Measurements from ENCODE around the gene JAKMIP2.

JAKMIP2 gene

DNA sequence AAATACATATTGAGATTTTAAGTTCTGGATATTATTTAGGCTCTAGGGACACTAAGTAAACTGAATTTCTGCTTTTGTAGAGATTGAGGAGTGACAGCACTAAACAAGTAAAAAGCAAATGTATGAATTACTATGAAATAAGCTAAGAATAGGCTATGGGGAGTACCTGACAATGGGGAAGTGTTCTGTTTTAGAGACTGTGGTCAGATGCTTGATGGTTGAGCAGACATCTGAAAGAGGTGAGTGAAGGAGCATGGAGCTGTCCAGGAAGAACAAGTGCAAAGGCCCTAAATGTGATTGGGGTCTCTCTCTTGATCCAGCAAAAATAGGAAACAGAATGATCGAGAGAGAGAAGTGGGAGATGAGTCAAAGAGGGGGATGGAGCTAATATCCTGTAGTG is 111.7 kb downstream of the JAKMIP2 start:
- TF ChIP-seq, protein P1, sequence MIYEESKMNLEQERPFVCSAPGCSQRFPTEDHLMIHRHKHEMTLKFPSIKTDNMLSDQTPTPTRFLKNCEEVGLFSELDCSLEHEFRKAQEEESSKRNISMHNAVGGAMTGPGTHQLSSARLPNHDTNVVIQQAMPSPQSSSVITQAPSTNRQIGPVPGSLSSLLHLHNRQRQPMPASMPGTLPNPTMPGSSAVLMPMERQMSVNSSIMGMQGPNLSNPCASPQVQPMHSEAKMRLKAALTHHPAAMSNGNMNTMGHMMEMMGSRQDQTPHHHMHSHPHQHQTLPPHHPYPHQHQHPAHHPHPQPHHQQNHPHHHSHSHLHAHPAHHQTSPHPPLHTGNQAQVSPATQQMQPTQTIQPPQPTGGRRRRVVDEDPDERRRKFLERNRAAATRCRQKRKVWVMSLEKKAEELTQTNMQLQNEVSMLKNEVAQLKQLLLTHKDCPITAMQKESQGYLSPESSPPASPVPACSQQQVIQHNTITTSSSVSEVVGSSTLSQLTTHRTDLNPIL (CRISPR knock-in tag; IDR thresholded peaks at IDR 0.05; ENCODE audit: low read depth): no peak
- no peak for TF ChIP-seq ZC3H10 (CRISPR knock-in tag; IDR thresholded peaks at IDR 0.05)
- TF ChIP-seq OSR1 (CRISPR knock-in tag; IDR thresholded peaks at IDR 0.05): no peak
- no peak for TF ChIP-seq ZNF8 (CRISPR knock-in tag; IDR thresholded peaks at IDR 0.05)
- no peak for TF ChIP-seq ZFP3 (CRISPR knock-in tag; IDR thresholded peaks at IDR 0.05)
- no peak for TF ChIP-seq TSHZ2 (CRISPR knock-in tag; IDR thresholded peaks at IDR 0.05)
- no peak for TF ChIP-seq ISL1 (CRISPR knock-in tag; IDR thresholded peaks at IDR 0.05)
- no peak for TF ChIP-seq CSDC2 (CRISPR knock-in tag; IDR thresholded peaks at IDR 0.05)
- TF ChIP-seq GLIS3 (CRISPR knock-in tag; IDR thresholded peaks at IDR 0.05): no peak
- TF ChIP-seq ZNF70 (CRISPR knock-in tag; IDR thresholded peaks at IDR 0.05): no peak
- no peak for TF ChIP-seq RARB (CRISPR knock-in tag; IDR thresholded peaks at IDR 0.05)
- TF ChIP-seq TCF4 (CRISPR knock-in tag; IDR thresholded peaks at IDR 0.05; ENCODE audit: borderline replicate concordance): no peak
- TF ChIP-seq ESRRG (CRISPR knock-in tag; IDR thresholded peaks at IDR 0.05): no peak
- no peak for ATAC-seq

DNA sequence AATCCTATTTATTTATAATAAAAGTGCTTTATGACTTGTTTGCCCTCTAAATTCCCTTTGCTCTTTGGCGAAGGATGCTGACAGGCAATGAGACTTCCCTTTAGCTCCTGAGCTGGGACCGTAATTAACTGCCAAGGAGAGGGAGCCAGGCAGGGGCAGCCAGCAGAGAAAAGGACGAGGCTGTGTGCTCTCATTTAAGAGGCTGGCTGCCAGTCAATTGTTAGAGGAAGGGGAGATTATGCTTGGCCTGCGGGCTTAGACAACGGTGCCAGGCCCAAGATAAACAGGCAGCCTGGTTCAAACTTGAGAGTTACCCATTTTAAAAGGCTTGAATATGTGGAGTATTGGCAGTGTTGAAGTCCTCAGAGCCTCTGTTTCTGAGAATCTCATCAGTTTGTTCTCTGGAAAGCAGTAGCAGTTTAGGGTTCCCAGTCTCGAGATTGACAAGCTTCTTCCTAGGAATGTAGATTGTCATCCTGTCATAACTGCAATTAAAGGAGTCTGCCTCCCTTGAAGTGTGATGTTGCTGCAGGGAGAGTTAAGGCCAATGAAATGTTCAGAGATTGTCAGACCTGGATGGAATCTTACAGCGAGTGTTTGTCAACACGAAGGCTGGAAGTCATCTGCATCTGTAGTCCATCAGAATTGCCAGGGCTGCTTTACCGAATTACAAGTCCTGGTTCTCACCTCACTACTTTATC is 113.2 kb downstream of the JAKMIP2 start:
- no peak for ATAC-seq
- TF ChIP-seq, protein P2, sequence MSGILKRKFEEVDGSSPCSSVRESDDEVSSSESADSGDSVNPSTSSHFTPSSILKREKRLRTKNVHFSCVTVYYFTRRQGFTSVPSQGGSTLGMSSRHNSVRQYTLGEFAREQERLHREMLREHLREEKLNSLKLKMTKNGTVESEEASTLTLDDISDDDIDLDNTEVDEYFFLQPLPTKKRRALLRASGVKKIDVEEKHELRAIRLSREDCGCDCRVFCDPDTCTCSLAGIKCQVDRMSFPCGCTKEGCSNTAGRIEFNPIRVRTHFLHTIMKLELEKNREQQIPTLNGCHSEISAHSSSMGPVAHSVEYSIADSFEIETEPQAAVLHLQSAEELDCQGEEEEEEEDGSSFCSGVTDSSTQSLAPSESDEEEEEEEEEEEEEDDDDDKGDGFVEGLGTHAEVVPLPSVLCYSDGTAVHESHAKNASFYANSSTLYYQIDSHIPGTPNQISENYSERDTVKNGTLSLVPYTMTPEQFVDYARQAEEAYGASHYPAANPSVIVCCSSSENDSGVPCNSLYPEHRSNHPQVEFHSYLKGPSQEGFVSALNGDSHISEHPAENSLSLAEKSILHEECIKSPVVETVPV (CRISPR knock-in tag; IDR thresholded peaks at IDR 0.05): no peak
- TF ChIP-seq, protein P3, sequence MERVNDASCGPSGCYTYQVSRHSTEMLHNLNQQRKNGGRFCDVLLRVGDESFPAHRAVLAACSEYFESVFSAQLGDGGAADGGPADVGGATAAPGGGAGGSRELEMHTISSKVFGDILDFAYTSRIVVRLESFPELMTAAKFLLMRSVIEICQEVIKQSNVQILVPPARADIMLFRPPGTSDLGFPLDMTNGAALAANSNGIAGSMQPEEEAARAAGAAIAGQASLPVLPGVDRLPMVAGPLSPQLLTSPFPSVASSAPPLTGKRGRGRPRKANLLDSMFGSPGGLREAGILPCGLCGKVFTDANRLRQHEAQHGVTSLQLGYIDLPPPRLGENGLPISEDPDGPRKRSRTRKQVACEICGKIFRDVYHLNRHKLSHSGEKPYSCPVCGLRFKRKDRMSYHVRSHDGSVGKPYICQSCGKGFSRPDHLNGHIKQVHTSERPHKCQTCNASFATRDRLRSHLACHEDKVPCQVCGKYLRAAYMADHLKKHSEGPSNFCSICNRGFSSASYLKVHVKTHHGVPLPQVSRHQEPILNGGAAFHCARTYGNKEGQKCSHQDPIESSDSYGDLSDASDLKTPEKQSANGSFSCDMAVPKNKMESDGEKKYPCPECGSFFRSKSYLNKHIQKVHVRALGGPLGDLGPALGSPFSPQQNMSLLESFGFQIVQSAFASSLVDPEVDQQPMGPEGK (CRISPR knock-in tag; IDR thresholded peaks at IDR 0.05; ENCODE audit: borderline replicate concordance): no peak
- TF ChIP-seq, protein P1 (CRISPR knock-in tag; IDR thresholded peaks at IDR 0.05; ENCODE audit: low read depth): no peak
- TF ChIP-seq ZFP30 (CRISPR knock-in tag; IDR thresholded peaks at IDR 0.05) (no peak), CSDC2 (CRISPR knock-in tag; IDR thresholded peaks at IDR 0.05) (no peak), ZFP3 (CRISPR knock-in tag; IDR thresholded peaks at IDR 0.05) (no peak), GLIS3 (CRISPR knock-in tag; IDR thresholded peaks at IDR 0.05) (no peak), TOX (CRISPR knock-in tag; IDR thresholded peaks at IDR 0.05; ENCODE audit: borderline replicate concordance) (no peak), TCF4 (CRISPR knock-in tag; IDR thresholded peaks at IDR 0.05; ENCODE audit: borderline replicate concordance) (no peak), PPARA (CRISPR knock-in tag; IDR thresholded peaks at IDR 0.05; ENCODE audit: borderline replicate concordance) (no peak), ZNF565 (CRISPR knock-in tag; conservative IDR thresholded peaks at IDR 0.05; ENCODE audit: low read depth) (no peak), RARB (CRISPR knock-in tag; IDR thresholded peaks at IDR 0.05) (no peak)
- TF ChIP-seq, protein P4, sequence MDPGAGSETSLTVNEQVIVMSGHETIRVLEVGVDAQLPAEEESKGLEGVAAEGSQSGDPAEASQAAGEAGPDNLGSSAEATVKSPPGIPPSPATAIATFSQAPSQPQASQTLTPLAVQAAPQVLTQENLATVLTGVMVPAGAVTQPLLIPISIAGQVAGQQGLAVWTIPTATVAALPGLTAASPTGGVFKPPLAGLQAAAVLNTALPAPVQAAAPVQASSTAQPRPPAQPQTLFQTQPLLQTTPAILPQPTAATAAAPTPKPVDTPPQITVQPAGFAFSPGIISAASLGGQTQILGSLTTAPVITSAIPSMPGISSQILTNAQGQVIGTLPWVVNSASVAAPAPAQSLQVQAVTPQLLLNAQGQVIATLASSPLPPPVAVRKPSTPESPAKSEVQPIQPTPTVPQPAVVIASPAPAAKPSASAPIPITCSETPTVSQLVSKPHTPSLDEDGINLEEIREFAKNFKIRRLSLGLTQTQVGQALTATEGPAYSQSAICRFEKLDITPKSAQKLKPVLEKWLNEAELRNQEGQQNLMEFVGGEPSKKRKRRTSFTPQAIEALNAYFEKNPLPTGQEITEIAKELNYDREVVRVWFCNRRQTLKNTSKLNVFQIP (CRISPR knock-in tag; IDR thresholded peaks at IDR 0.05; ENCODE audit: borderline replicate concordance, low read depth): no peak

Data from SK-N-SH treated with all-trans-retinoic acid at 6 μM for 48 hours (cell line).